Muscle of arm (tissue), 12 donors: ENCODE results near the gene PKNOX2. TPM values are rescaled to one million over a fixed set of nuclear protein-coding genes. Genes with fewer than 3 reads are reported as not detected.

Experiments used
- DNase-seq: peaks from one replicate; pipeline ENCODE4 v3.0.0-alpha.2; 2013
- polyA plus RNA-seq, 12 donors: library from polyadenylated mRNA; unstranded; fragments of 120-200 nt; gene quantifications; one replicate each; pipeline ENCODE4 v1.2.1, GENCODE V29; 2013; ENCODE audit not compliant: insufficient read length in 12 of 12

The PKNOX2 gene
- polyA plus RNA-seq, 12 donors, result 18.8 to 53.6 (median 25.8) TPM; not detected in 1

DNA sequence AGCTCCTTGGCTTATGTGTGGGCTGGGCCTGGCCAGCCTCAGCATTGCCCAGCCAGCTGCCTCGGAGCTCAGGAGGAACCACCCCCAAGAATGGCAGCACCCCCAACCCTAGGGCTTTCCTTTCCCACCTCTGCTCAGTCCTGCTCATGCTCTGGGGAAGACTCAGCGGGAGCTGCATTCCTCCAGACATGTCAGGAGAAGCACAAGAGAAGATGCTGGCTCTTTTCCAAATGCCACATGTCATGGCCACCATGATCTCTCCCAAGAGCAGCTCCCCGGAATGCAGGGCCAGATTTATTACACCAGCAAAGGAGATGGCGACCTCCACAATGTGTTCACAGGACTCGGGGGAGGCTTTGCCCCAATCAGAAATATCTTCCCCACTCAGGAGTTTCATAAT lies 143.7 kb downstream of the PKNOX2 start:
- DNase-seq, result no peak

DNA sequence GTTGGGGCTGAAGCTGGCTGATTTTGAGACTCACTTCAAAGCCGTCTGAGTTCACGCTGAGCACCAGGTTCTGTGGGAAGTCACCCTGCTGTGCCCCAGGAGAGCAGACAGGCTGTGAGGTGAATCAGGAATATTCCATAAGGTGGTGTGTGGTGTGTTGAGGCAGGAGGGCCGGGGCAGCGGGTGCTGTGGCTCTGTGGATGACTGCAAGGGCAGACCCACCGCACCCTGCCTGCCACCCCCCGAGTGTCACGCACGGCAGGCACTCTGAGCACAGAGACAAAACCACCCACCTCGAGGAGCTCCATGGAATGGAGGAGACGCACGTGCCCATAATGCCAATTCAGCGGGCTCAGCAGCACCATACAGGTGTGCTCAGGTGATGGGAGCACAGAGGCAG lies 147.8 kb downstream of the PKNOX2 start:
- no peak for DNase-seq

DNA sequence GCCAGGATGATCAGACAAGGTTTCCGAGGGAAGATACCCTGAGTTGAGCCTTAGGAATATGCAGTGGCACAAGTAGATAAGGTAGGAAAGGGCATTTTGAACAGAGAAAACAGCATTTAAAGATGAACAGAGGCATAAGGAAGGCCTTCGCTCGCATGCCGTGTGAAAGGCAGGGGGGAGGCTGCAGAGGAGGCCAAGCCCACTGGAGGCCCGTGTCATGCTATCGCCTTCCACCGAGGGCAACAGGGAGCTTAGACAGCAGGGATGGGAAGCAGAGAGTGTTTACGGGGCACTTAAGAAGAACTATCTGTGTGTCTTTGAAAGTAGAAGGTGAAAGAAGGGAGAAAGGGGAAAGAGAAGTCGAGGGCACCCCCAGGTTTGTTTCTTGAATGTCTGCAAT lies 148.3 kb downstream of the PKNOX2 start:
- no peak for DNase-seq

DNA sequence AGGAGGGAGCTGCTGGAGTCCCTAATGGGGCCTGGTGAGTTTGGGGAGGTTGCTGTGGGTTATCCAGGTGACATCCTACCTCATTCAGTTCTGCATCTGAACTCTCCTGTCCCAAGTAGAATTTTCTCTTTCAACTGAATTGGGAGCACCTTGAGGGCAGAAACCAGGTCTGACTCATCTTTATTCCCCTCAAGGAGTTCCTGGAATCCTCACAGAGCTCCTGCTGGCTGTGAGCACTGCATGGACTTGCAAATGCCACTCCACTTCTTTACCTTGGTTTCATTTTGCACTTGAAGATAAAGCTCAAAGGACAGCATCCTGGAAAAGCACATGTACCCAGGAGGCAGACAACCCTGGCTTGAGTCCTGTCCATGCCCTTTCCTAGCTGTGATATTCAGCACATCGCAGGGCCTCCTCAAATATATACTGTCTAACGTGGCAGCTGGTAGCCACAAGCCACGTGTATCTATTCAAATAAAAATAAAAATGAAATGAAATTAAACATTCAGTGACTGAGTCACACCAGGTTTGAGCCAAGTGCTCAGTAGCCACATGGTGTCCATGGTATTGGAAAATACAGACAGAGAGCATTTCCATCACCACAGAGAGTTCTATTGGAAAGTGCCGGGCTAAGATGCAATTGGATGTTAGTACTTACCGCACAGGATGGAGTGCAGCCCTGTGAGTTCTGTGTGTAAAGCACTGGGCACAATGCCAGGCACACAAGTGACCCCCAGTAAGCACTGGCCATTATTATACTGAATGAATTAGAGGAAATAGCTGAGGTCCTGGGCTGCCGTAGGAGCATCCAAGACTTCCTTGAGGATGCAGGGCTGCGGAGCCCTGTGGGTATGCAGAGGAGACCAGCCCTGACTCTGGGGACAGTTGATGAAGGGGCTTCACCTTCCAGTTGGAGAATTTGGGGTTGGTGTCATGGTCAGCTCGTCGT lies 149.0 kb downstream of the PKNOX2 start:
- no peak for DNase-seq

DNA sequence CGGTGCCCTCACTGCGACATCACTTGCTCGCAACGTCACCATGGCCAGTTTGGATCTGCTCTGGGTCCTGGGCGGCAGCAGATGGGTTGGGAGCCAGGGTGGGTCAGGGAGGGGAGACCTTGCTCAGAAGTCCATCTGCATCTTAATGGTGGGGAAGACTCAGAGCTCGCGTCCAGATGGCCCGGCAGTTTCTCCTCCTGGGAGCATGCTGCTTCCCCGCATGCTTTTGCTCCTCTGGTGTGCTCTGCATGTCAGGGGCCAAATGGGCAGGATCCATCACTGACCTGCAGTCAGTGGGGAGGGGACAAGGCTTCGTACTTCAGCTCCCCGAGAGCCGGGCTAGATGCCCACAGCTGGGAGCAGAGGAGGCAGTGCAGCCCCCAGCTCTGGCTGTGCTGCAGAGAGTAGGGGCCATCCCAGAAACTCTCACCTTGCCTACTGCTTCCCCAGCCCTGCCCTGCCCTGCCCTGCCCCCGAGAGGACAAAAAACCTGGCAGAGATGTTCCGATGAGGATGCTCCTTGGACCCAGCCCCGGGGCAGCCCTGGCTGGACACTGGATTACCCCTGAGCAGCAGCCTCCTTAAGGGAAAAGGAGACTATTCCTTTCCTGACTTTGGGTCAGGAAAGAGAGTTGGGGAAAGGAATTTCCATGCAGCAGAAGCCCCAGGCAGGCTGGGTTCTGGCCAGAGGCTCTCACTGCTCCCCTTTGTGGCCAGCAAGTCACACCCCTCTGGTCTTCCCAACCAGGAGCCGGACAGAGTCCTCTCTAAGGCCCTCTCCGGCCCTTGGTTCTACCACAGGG lies 149.9 kb downstream of the PKNOX2 start:
- DNase-seq, result peak; percentile 40

DNA sequence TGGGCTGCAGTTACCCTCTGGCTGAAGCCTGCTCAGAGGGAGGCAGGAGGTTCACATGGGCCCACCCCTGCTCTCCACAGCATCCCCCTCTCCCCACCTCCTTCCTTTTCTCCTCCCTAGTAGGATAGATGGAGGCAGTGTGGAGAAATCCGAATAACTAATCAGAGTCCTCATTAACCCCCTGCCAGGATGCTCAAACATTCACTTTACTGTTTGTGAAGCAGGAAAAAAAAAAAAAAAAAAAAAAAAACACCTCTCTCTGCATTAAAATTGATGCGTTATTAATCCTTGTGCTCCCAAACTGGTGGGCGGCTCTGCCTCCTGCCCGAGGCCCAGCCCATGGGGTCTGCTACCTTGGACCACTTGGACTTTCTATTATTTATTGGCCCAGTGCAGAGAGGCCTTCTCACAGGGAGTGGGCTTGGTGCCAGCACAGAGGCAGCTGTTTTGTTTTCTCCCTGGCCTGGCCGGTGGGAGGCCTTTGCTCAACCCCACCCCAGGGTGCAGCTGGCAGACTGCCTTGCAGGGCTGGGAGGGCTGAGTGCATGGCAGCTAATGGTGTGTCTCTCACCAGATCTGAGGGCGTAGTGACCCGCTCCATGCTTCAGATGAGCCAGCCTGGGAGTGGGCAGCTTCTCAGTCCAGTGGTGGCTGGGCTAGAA lies 150.7 kb downstream of the PKNOX2 start:
- DNase-seq, result peak; percentile 44

DNA sequence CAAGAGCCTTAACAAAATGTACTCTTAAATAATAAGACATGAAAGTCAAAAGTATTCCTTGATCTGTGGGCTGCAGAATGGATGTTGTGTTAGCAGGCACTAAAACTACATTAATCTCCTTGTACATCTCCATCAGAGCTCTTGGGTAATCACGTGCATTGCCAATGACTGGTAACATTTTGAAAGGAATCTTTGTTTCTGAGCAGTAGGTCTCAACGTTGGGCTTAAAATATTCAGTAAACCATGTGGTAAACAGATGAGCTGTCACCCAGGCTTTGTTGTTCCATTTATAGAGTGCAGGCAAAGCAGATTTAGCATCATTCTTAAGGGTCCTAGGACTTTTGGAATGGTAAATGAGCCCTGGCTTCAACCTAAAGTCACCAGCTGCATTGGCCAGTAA lies 152.9 kb downstream of the PKNOX2 start:
- DNase-seq, result no peak

DNA sequence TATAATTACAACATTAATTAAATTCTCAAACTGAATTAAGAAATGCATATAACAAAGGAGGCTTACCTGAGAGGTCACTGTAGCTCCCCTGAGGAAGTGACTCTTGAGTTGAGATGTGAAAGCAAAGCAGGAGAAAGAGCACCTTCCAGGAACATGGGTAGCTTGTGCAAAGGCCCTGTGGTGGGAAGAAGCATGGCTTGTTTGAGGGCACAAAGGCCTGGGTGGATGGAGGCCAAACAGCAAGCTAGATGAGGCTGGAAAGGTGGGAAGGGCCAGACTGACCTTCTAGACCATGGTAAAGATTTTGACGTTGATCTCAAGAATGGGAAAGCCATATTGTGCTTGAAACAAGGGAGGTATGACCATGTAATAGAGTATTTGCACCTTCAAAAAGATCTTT lies 155.1 kb downstream of the PKNOX2 start:
- no peak for DNase-seq

DNA sequence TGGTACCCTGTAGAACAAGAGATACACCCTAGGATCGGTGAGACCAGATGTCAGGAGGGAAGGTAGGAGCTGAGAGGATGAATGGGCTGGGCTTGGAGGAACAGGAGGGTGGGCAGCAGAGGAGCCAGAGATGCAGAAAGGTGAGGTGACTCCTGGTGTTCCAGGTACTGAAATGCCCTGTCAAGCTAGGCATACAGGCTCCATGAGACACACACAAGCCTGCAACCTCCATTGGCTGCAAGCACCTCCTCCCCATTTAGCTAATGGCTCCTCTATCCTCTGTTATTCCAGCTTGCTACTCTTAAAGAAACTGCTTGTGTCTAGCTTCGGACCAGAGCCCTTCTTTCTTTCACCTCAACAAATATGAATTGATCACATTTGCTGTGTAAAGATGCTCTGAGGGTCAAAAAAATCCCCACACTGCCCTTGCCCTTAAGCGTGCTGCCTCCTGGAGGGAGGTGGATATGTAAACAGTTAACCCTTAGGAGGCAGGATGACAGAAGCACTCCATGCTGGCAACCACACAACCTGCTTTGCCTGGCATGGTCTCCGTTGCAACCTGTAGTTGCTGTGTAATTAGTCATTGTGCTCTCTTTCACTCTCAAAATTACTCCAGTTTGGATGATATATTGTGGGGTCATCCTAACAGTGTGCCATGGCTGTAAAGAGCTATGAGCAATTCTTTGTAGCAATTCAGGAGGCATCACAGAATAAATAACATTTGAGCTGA lies 156.0 kb downstream of the PKNOX2 start:
- no peak for DNase-seq

DNA sequence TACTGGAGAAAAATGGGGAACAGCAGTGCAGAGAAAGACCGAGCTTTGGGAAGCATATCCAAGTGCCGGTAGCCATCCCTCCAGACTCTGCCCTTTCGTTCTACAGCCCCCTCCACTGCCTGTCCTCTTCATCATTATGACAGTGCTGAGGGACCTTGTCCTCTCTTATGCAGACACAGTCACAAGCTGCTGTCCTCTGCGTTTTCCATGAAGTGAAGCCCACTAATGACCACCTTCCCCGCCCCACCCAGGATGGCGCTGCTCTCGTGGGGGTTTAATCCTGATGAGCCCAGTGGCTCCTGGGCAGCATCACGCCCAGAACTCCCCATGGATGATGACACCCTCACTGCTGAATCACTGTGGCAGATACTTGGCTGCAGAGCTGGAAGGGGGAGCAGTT lies 157.7 kb downstream of the PKNOX2 start:
- DNase-seq, result no peak

DNA sequence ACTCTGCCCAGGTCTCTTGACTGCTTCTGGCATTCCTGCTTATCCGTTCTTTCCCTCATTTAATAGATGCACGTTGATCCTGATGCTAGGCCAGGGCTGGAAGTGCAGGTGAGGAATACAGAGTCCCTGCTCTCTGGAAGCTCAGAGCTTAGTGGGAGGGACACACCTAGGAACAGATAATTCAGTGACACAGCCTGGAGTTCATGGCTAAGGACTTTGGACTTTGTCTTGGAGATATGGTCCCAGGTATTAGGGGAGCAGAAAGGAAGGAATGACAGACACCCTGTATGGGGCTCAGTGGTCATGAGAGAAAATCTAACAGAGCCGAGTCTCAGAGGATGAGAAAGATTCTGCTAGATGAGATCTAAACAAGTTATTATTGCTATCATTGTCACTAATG lies 160.6 kb downstream of the PKNOX2 start:
- DNase-seq, result no peak

DNA sequence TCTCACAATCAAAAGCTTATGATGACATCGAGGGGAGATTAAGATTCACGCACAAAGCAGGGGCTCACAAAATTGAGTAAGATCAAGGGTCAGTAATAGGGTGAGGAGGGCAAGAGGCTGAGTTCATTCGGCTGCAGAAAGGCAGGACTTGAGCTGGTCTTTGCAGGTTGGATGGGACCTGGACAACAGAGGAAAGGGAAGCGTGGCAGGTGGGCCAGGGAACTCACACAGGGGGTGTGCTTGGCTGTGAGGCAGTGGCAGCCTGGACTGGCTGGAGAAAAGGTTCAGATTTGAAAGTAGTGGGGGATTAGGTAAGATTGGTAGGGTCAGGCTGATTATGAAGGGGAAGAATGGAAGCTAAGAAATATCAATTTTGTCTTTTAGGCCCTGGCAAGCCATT lies 161.6 kb downstream of the PKNOX2 start:
- no peak for DNase-seq

DNA sequence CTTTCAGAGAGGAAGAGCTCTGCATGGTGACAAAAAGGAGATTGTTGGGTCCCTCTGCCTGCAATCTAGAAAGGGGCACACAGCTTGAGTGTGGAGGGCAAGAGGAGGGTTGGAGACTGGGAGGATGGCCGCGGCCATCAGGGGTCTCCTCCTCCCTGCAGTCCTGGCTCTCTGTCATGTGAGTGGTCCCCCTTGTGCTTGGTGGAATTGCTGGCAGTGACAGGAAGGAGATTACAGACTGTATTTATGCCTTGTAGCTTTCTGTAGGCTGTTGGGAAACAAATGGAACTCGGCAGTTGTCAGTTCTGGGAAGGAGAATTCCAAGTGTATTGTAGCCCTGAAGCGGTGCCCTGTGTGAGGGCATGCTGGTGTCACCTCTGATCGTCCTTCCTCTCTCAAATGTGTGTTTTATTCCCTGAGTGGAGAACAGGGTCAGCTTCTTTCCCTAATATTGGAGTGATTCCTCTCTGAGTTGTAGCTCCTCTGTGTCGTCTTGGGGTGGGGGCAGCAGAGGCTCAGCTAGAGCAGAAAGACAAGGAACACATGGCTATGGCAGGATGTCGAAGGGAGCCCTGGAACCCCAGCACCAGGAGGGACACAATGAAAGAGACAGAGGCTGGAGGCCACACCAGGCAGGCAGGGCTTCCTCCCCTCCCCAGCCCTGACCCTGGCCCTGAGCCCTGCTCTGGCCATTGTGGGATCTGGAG lies 163.1 kb downstream of the PKNOX2 start:
- DNase-seq, result no peak

DNA sequence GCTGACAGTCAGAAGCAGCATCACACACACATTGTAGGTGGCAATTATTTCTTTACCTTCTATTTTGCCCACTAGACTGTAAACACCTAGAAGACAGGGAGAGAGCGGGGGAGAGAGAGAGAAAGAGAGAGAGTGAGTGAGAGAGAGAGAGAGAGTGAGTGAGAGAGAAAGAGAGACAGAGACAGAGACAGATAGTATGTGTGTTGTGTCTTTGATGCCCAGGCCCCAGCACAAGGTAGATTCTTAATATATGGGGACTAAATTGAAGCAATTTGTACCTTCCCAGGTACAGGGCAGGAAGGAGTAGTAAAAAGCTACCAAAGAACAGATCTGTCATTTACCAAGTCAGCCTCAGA lies 163.7 kb downstream of the PKNOX2 start:
- DNase-seq, result no peak

DNA sequence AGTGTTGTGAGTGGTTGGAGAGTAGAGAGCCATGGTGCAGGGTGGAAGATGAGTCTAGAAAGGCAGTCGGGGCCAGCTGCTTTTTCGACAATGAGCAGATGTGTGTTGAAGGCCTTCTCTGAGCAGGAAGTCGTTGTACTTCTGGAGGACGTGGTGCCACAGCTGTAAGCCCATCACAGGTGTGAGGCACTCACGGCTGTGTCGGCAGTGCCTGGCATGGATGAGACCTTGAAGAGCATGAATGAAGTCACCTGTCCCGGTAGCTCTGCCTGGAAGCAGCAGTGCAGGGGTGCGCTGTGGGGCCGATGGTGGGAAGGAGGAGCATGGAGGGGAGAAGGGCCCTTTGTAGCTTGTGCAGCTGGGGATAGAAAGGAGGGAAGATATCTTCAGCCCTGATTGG lies 165.2 kb downstream of the PKNOX2 start:
- DNase-seq, result no peak

DNA sequence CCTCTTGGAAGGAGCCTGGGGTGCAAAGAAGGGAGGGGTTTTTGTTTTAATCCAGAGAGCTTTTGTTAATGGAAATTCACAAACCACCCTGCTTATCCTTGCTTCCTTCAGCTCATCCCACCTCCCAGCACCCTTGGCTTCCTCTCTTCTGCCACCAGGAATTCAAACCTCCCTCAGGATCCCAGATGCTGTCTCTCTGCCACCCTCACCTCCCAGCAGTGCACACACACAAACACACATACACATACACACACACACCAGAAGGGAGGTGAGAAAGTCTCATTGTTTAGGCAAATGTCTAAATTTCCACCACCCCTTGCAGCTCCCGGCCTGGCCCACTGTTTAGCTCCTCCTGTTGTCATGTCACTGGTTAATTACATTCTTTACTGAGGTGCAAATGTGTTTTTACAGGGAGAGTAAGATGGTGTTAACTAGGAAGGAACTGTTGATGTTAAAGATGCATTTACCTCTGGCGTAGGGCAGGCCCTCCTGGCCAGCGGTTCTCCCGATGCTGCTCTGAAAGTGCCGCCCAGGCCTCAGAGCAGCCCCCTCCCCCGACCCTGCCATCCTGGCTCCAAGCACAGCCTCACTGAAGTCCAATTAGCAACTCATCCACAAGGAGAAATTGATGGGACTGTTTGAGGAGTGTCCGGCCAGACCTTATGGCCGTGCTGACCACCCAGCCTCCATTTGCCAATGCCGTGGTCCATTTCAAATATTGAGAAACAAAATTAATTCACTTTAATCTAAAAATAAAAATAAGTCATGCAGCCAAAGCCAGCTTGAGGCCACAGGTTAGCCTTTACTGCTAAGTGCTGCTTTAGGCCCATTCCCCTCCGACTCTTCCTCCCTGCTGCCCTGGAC lies 166.1 kb downstream of the PKNOX2 start:
- DNase-seq, result no peak

DNA sequence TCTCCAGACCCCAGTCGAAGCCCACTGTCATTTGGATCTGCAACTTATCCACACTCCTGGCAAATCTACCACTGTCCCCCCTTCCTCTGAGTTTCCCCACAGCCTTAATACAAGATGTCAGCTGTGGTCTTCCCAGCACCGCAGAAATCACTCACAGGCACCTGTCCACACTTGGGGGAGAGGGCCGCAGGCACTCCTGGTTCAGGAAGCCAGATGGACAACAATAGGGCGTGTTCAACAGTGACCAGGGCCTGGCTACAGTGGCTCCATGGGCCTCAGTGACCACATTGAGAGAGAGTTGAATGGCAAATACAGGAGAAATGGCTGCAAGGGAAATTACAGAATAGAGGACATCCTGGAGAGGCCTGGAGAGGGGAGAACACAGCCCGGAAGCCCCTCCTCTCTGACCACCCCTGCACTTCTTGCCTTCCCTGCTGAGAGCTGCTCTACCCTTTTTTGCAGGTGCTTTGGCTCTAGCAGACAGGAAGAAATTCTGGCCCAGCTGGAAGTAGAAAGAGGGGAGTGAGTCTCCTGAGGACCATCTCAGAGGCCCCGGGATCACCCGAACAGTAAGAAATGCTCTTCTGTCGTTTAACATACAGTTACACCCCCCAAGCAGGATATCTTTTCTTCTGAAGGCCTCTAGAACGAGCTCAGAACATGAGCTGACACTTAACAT lies 166.9 kb downstream of the PKNOX2 start:
- DNase-seq, result no peak

DNA sequence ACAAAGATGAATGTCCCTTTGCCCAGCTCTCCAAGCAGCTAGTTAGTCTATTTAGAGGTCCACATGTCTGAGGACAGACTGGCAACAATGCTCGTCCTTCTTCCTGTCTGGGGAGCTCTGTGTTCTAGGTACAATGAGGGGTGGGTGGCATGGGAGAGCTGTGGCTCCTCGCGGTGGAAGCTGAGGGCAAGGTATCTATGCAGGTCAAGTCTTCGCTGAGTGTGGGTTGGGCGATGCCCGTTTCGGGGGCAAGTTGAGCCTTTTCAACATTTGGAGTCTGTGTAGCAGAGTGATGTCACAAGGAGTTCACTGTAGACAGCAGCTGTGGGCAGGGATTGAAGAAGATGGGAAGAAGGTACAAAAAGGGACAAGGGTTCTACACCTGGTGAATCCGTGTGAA lies 168.3 kb downstream of the PKNOX2 start:
- no peak for DNase-seq

DNA sequence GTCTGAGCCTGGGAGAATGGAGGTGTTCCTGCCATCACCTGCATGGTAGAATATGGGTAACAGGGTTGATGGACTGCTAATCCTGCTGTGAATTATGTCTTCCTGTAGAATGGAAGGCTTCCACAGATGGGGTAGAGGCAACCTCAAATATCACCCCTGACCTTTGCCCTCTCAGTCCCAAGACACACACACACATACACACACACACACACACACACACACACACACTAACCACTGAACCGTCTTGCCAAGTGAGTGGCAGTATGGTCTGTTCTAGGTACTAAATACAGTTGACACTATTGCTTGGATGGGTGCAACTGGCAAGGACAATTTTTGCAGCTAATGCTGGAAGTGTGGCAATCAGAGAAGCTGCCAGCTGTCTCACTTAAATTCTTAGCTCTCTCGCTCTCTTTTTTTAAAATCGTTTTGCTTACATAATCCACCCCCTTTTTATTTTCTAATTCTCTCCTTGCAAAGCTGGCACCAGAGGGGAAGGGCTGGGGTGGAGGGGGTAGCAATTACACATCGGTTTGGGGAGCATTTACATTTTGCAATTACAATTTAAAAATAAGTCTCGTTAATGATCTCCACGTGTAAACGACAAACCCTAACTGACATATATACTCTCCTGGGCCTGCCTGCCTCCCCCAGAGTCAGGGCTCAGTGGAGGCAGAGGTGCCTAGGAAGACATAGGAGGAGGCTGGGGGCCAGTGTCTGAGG lies 169.0 kb downstream of the PKNOX2 start:
- no peak for DNase-seq
